Hepatocyte (in vitro differentiated cells): ENCODE data around the gene UTF1.

ENCODE experiments used
- CTCF ChIP-seq: fragments of 200-600 bp; sonication (generic); IDR thresholded peaks from 2 replicates; pipeline ENCODE4 v1.5.1; 2016; ENCODE audit warnings: antibody characterized with exemption, mild to moderate bottlenecking; ENCODE audit not compliant: poor library complexity
- EZH2phosphoT487 ChIP-seq: fragments of 200-600 bp; sonication (generic); IDR thresholded peaks from one replicate; pipeline ENCODE4 v1.6.1; 2018; ENCODE audit warnings: antibody characterized with exemption, mild to moderate bottlenecking, low read depth, moderate library complexity; ENCODE audit not compliant: unreplicated experiment, severe bottlenecking

DNA sequence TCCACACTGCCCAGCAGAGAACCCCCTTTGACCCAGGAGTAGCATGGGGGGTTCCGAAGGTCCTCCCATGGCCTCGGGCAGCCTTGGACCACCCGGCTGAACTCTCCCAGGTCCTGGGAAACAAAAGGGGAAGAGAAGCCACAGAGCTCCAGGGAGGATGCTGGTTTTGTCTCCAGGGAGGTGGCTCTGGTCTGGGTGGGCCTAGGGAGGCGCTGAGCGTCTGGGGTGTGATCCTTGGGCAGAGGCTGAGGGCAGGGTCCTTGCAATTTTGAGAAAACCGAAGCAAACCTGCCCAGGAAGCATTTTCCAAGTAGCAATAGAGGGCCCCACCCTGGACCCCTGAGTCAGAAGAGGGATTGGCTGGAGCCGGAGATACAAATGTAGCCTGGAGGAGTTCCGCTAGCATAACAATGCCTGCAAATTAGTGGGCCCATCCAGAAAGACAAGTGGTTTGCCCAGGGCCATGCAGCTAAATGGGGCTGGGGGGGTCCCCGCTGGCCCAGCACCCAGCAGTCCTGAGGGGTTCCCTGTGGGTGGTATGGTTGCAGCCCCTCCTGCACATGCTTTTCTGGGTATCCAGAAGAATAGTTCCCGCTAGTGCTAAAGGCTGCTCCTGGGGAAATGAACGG is 2.0 kb downstream of the UTF1 start:
- no peak for TF ChIP-seq CTCF
- TF ChIP-seq EZH2phosphoT487, result no peak
